GM13977 (cell line): ENCODE measurements around the gene TTC39C.

Source experiments
- DNase-seq: peaks from one replicate; pipeline ENCODE4 v3.0.0; 2012; ENCODE audit warnings: low spot score
- CTCF ChIP-seq: IDR thresholded peaks from 2 replicates; pipeline ENCODE4 v1.5.1; 2012; ENCODE audit warnings: mild to moderate bottlenecking, control low read depth; ENCODE audit not compliant: insufficient read depth; ENCODE audit errors: extremely low read depth, missing control alignments
- in situ Hi-C: fragments of 300-500 bp; cut with MboI; formaldehyde crosslinking; loops from one replicate; pipeline ENCODE4 v1.12.0; 2022; ENCODE audit warnings: low sequenced_read_pairs, low pct_unique_long_range_greater_than_20kb, mixed read lengths, inconsistent platforms; ENCODE audit not compliant: unreplicated experiment

Gene TTC39C

DNA sequence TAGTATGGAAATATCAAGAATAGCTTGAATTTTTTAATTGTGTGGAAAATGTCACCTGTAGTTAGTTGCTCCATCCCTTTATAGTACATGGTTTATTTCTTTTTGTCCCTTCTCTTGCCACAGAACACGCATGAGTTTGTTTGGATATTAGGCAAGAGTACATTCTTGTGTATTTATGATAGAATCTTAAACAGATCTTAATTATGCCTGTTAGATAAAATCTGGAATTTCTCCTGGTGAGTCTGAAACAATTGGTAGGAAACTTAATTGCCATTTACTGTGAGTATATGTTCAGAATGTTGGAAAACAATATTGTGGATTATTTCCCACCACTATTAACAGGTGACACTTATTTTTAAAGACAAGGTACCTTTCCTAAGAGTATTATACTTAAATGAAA lies 94.1 kb downstream of the TTC39C start:
- in situ Hi-C loops: no loop called here

GRCh38 chr18:24111936-24112335 lies 97.4 kb downstream of the TTC39C start:
- in situ Hi-C loops: no loop called here
- DNase-seq: no peak
- TF ChIP-seq CTCF: no peak

More for the DNA sequence above, 94.1 kb downstream of the TTC39C start:
- DNase-seq: no peak
- no peak for TF ChIP-seq CTCF

DNA sequence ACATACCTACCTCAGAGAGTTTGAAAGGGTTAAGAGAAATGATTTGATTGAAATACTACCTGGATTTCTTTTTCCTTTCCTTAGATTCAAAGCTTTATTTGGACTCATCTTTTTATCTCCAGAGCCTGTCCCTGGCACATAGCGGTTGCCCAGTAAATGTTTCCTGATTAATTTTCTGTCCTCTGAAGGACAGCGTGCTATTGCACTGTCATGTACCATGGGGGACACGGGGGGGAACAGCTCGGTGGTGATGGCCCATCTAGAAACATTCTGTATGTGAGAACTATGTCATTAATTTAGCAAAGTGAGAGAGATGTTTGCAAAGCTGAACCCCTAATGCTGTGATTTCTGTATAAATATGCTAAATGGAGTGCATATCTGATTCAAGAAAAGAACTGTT lies 97.9 kb downstream of the TTC39C start:
- in situ Hi-C loops: no loop called here
- no peak for TF ChIP-seq CTCF
- no peak for DNase-seq

GRCh38 chr18:24112874-24113615 lies 98.5 kb downstream of the TTC39C start:
- in situ Hi-C loops: no loop called here
- no peak for DNase-seq
- no peak for TF ChIP-seq CTCF

- in situ Hi-C loops: no loop called here
- no peak for TF ChIP-seq CTCF
- no peak for DNase-seq
Observed at GRCh38 chr18:24114924-24115549, 100.5 kb downstream of the TTC39C start.

DNA sequence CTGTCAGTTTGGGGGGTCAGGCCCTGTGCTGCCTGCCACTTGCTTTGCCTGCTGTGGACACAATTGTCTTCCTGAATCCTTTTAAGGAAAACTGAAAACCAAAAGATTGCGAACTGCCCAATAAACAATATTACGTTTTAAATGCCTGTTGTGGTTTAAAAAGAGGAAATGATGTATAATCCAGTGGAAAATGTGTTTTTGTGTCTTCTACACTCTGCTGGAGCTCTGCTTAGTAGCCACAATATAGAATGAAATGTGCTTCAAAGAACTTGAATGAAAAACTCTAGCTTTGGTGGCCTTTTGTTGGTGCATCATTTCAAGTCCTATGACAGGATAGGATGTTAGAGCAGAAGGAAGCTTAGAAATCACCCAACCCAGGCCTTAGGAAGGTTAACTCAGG lies 101.1 kb downstream of the TTC39C start:
- no peak for TF ChIP-seq CTCF
- in situ Hi-C loops: no loop called here
- DNase-seq: no peak
